Measurements from ENCODE around the gene CDH23. TPM values are rescaled to one million over a fixed set of nuclear protein-coding genes. Genes with fewer than 3 reads are reported as not detected.

Gene CDH23
- total and polyA plus RNA-seq, 9 of the 15 experiments (the other 6 are each of a cell fraction or from before 2014, with no cell fraction given) = 0.18 to 1.2 (median 0.47) TPM

GRCh38 chr10:71359364-71360046, 37.2 kb upstream of the CDH23 start (continued):
- TF ChIP-seq PREB (CRISPR knock-in tag; IDR thresholded peaks at IDR 0.05) (no peak), RBM15 (IDR thresholded peaks at IDR 0.05; ENCODE audit: insufficient read depth, low read length) (no peak), SAFB2 (IDR thresholded peaks at IDR 0.05; ENCODE audit: borderline replicate concordance, low read depth, low read length, severe bottlenecking) (no peak), MITF (IDR thresholded peaks at IDR 0.05) (no peak), FOXP1 (CRISPR knock-in tag; IDR thresholded peaks at IDR 0.05) (no peak), TOE1 (IDR thresholded peaks at IDR 0.05; ENCODE audit: borderline replicate concordance) (peak; percentile 30; the same call in 1 of the 2 replicates), TOE1 (CRISPR knock-in tag; IDR thresholded peaks at IDR 0.05; ENCODE audit: borderline replicate concordance, low read depth) (no peak), KAT8 (IDR thresholded peaks at IDR 0.05; ENCODE audit: low read depth) (no peak), HES1 (IDR thresholded peaks at IDR 0.05; ENCODE audit: low read depth) (no peak), PKNOX1 (IDR thresholded peaks at IDR 0.05) (peak; percentile 18; the same call in 1 of the 2 replicates), SOX6 (IDR thresholded peaks at IDR 0.05) (no peak), PPARD (CRISPR knock-in tag; IDR thresholded peaks at IDR 0.05) (no peak), ZNF551 (CRISPR knock-in tag; IDR thresholded peaks at IDR 0.05) (no peak), ARNT (IDR thresholded peaks at IDR 0.05) (peak; percentile 60 to 65; a peak in 3 of 4 replicates), MIER1 (IDR thresholded peaks at IDR 0.05; ENCODE audit: low read depth) (peak; percentile 86), PRPF4 (IDR thresholded peaks at IDR 0.05; ENCODE audit: insufficient read depth, low read depth, low read length, poor library complexity, severe bottlenecking) (no peak), RBM14 (IDR thresholded peaks at IDR 0.05; ENCODE audit: borderline replicate concordance, insufficient read depth, low read depth, low read length) (no peak), E2F6 (IDR thresholded peaks at IDR 0.05; ENCODE audit: borderline replicate concordance in 1 of 2, extremely low read depth in 1 of 2, insufficient read depth in 1 of 2, insufficient read length in 1 of 2, low read depth in 1 of 2, low read length in 1 of 2, poor library complexity in 1 of 2, severe bottlenecking in 1 of 2) (peak; percentile 18 to 55)
- TF ChIP-seq, protein P1, sequence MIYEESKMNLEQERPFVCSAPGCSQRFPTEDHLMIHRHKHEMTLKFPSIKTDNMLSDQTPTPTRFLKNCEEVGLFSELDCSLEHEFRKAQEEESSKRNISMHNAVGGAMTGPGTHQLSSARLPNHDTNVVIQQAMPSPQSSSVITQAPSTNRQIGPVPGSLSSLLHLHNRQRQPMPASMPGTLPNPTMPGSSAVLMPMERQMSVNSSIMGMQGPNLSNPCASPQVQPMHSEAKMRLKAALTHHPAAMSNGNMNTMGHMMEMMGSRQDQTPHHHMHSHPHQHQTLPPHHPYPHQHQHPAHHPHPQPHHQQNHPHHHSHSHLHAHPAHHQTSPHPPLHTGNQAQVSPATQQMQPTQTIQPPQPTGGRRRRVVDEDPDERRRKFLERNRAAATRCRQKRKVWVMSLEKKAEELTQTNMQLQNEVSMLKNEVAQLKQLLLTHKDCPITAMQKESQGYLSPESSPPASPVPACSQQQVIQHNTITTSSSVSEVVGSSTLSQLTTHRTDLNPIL (CRISPR knock-in tag; IDR thresholded peaks at IDR 0.05) = no peak
- TF ChIP-seq, protein P2, sequence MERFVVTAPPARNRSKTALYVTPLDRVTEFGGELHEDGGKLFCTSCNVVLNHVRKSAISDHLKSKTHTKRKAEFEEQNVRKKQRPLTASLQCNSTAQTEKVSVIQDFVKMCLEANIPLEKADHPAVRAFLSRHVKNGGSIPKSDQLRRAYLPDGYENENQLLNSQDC (CRISPR knock-in tag; IDR thresholded peaks at IDR 0.05) = no peak
